ENCODE data around the gene CWC22.

GRCh38 chr2:180038997-180039396, 31.9 kb upstream of the CWC22 start:
- no peak for TF ChIP-seq ZNF274 (CRISPR knock-in tag; IDR thresholded peaks at IDR 0.05)
- no peak for TF ChIP-seq MEF2D (CRISPR knock-in tag; IDR thresholded peaks at IDR 0.05)
- no peak for TF ChIP-seq CTCF (CRISPR knock-in tag; IDR thresholded peaks at IDR 0.05)
